ENCODE measurements around the gene LMX1B. TPM values are rescaled to one million over a fixed set of nuclear protein-coding genes. Genes with fewer than 3 reads are reported as not detected.

Gene LMX1B
- total RNA-seq, 1 experiment from 2014 or later = 0.55 TPM

GRCh38 chr9:126665644-126666035 lies 51.9 kb downstream of the LMX1B start:
- H3K4me3 ChIP-seq (ENCODE audit: low read length) = no peak overlapping the region
- no peaks in the 10 kb centered on the region for H3K9me2 ChIP-seq (replicated peaks; ENCODE audit: low read length)
- DNase-seq (no peak), ATAC-seq (no peak)
- no peaks in the 10 kb centered on the region for H4K20me1 ChIP-seq (ENCODE audit: low read length)
- ChIA-PET POLR2A (ENCODE audit: unreplicated experiment) (interaction anchor here (0.6 kb wide), 1 partner anchor 379 kb away, joined by 3 read pairs; no protein-coding TSS in a partner anchor), CTCF (no interaction called here)
- H3K4me2 ChIP-seq (ENCODE audit: low read length) = no peak overlapping the region
- intact Hi-C loops (cut with micrococcal nuclease) = no loop called here
- H3F3A ChIP-seq (ENCODE audit: low read length, unreplicated experiment) = no peaks in the 10 kb centered on the region
- no TSS peak for BruUV-seq (replicated peaks)
- TF ChIP-seq EZH2 (IDR thresholded peaks at IDR 0.05; ENCODE audit: low read length, unreplicated experiment) = no peak
- TF ChIP-seq EZH2phosphoT487 (IDR thresholded peaks at IDR 0.05; ENCODE audit: borderline replicate concordance, low read length) = no peak
- TF ChIP-seq CTCF (conservative IDR thresholded peaks at IDR 0.05; ENCODE audit: low read depth, low read length) = no peak
- H3K9me3 ChIP-seq (ENCODE audit: low read length) = no peaks in the 10 kb centered on the region
- H3K27ac ChIP-seq (ENCODE audit: low read length) = no peak overlapping the region
- H3K4me1 ChIP-seq (ENCODE audit: insufficient read depth, low read length) = peaks cover 22% of the 10 kb centered on the region
- H3K9ac ChIP-seq (ENCODE audit: low read length) = no peak overlapping the region
- H3K27me3 ChIP-seq (ENCODE audit: low read length) = no peaks in the 10 kb centered on the region
- no peaks in the 10 kb centered on the region for H3K36me3 ChIP-seq (ENCODE audit: low read depth, low read length)
- H3K79me2 ChIP-seq (ENCODE audit: low read length) = no peaks in the 10 kb centered on the region
- H2AFZ ChIP-seq (ENCODE audit: low read length) = no peak overlapping the region

- Histone ChIP-seq H4K20me1 (ENCODE audit: low read length) (no peaks in the 10 kb centered on the region), H3K27me3 (ENCODE audit: low read length) (no peaks in the 10 kb centered on the region), H3K27ac (ENCODE audit: low read length) (no peak overlapping the region), H3K9me3 (ENCODE audit: low read length) (no peaks in the 10 kb centered on the region), H3K4me1 (ENCODE audit: insufficient read depth, low read length) (peaks cover 17% of the 10 kb centered on the region), H2AFZ (ENCODE audit: low read length) (no peak overlapping the region), H3K79me2 (ENCODE audit: low read length) (no peaks in the 10 kb centered on the region), H3K4me2 (ENCODE audit: low read length) (no peak overlapping the region), H3K36me3 (ENCODE audit: low read depth, low read length) (no peaks in the 10 kb centered on the region), H3K9ac (ENCODE audit: low read length) (no peak overlapping the region), H3F3A (ENCODE audit: low read length, unreplicated experiment) (no peaks in the 10 kb centered on the region), H3K4me3 (ENCODE audit: low read length) (no peak overlapping the region), H3K9me2 (replicated peaks; ENCODE audit: low read length) (no peaks in the 10 kb centered on the region)
- DNase-seq (no peak), ATAC-seq (no peak)
- BruUV-seq (replicated peaks) = no TSS peak
- CTCF ChIA-PET = no interaction called here
- intact Hi-C loops (cut with micrococcal nuclease) = no loop called here
- TF ChIP-seq EZH2 (IDR thresholded peaks at IDR 0.05; ENCODE audit: low read length, unreplicated experiment) = no peak
- no peak for TF ChIP-seq CTCF (conservative IDR thresholded peaks at IDR 0.05; ENCODE audit: low read depth, low read length)
- TF ChIP-seq EZH2phosphoT487 (IDR thresholded peaks at IDR 0.05; ENCODE audit: borderline replicate concordance, low read length) = no peak
- POLR2A ChIA-PET (ENCODE audit: unreplicated experiment) = no interaction called here
Observed at GRCh38 chr9:126666155-126666803, 52.6 kb downstream of the LMX1B start.

GRCh38 chr9:126667190-126668055 lies 53.7 kb downstream of the LMX1B start:
- no peaks in the 10 kb centered on the region for H3K36me3 ChIP-seq (ENCODE audit: low read depth, low read length)
- no peaks in the 10 kb centered on the region for H3F3A ChIP-seq (ENCODE audit: low read length, unreplicated experiment)
- ATAC-seq (no peak), DNase-seq (no peak)
- H3K9me2 ChIP-seq (replicated peaks; ENCODE audit: low read length) = no peaks in the 10 kb centered on the region
- no peak overlapping the region for H3K9ac ChIP-seq (ENCODE audit: low read length)
- peaks cover 6% of the 10 kb centered on the region for H3K4me1 ChIP-seq (ENCODE audit: insufficient read depth, low read length)
- H2AFZ ChIP-seq (ENCODE audit: low read length) = no peak overlapping the region
- no peaks in the 10 kb centered on the region for H4K20me1 ChIP-seq (ENCODE audit: low read length)
- no peaks in the 10 kb centered on the region for H3K27me3 ChIP-seq (ENCODE audit: low read length)
- no peak overlapping the region for H3K4me2 ChIP-seq (ENCODE audit: low read length)
- no peak for TF ChIP-seq EZH2 (IDR thresholded peaks at IDR 0.05; ENCODE audit: low read length, unreplicated experiment)
- TF ChIP-seq EZH2phosphoT487 (IDR thresholded peaks at IDR 0.05; ENCODE audit: borderline replicate concordance, low read length) = no peak
- no peak for TF ChIP-seq CTCF (conservative IDR thresholded peaks at IDR 0.05; ENCODE audit: low read depth, low read length)
- ChIA-PET POLR2A (ENCODE audit: unreplicated experiment) (no interaction called here), CTCF (no interaction called here)
- H3K9me3 ChIP-seq (ENCODE audit: low read length) = no peaks in the 10 kb centered on the region
- intact Hi-C loops (cut with micrococcal nuclease) = no loop called here
- H3K79me2 ChIP-seq (ENCODE audit: low read length) = no peaks in the 10 kb centered on the region
- H3K27ac ChIP-seq (ENCODE audit: low read length) = no peak overlapping the region
- H3K4me3 ChIP-seq (ENCODE audit: low read length) = no peak overlapping the region
- no TSS peak for BruUV-seq (replicated peaks)
